H1 (cell line): Measurements from ENCODE around the gene COL4A3. TPM values are rescaled to one million over a fixed set of nuclear protein-coding genes. Genes with fewer than 3 reads are reported as not detected.

Source experiments
- CTCF ChIA-PET: fragments of 300-600 bp; sonication (Branson Sonifier 250); formaldehyde crosslinking; loops from one replicate; lab custom pipeline; 2021; ENCODE audit not compliant: partially characterized antibody; lab: Charles Lee
- POLR2A ChIA-PET: fragments of 300-600 bp; sonication (Branson Sonifier 250); formaldehyde crosslinking; loops from one replicate; lab custom pipeline; 2021; ENCODE audit warnings: inconsistent platforms; ENCODE audit not compliant: partially characterized antibody; lab: Charles Lee
- DNase-seq, 2 experiments: peaks; one replicate each; pipeline versions ENCODE4 v3.0.0 to v3.0.0-alpha.2; 2010 to 2022; ENCODE audit warnings: low spot score in 2 of 2, low read depth in 1 of 2, mixed read lengths in 1 of 2
- FAIRE-seq: peaks from 2 replicates; lab custom pipeline; 2011; peaks lifted over from hg19 to GRCh38; lab: Jason Lieb, UNC
- H2AFZ ChIP-seq: 2 replicates; pipeline ENCODE4 v1.8.1; 2012; ENCODE audit warnings: low read length, inconsistent platforms
- H2AK5ac ChIP-seq: 2 replicates; pipeline ENCODE4 v1.6.1; 2013; ENCODE audit warnings: low read depth, low read length
- H2BK120ac ChIP-seq: replicated peaks from 2 replicates; pipeline ENCODE3; 2013; ENCODE audit warnings: low read depth, low read length, inconsistent platforms
- H2BK12ac ChIP-seq: 2 replicates; pipeline ENCODE4 v1.6.1; 2013; ENCODE audit warnings: low read depth, low read length
- H2BK15ac ChIP-seq: 2 replicates; pipeline ENCODE4 v1.6.1; 2013; ENCODE audit warnings: low read length
- H2BK20ac ChIP-seq: 2 replicates; pipeline ENCODE4 v1.6.1; 2013; ENCODE audit warnings: low read length
- H2BK5ac ChIP-seq: 2 replicates; pipeline ENCODE4 v1.6.1; 2013; ENCODE audit warnings: low read depth, low read length
- H3K14ac ChIP-seq: 2 replicates; pipeline ENCODE4 v1.6.1; 2013; ENCODE audit warnings: inconsistent platforms; ENCODE audit not compliant: insufficient read length
- H3K18ac ChIP-seq: 2 replicates; pipeline ENCODE4 v1.6.1; 2013; ENCODE audit warnings: low read length; ENCODE audit errors: extremely low read depth
- H3K23ac ChIP-seq: 2 replicates; pipeline ENCODE4 v1.6.1; 2013; ENCODE audit warnings: inconsistent platforms; ENCODE audit not compliant: insufficient read length
- H3K23me2 ChIP-seq: 2 replicates; pipeline ENCODE4 v1.6.1; 2013; ENCODE audit warnings: low read depth, low read length
- H3K27ac ChIP-seq: 2 replicates; pipeline ENCODE4 v1.6.1; 2011; ENCODE audit warnings: low read depth, low read length, inconsistent platforms
- H3K27me3 ChIP-seq, 4 experiments: replicated peaks in 1 of 4; 1 replicate in 1 of 4; 2 replicates in 3 of 4; pipeline versions ENCODE4 v1.6.1 to v1.8.1; 2011 to 2013; ENCODE audit warnings: low read length in 3 of 4, mild to moderate bottlenecking in 3 of 4, inconsistent platforms in 2 of 4, mixed read lengths in 2 of 4, moderate library complexity in 1 of 4; ENCODE audit not compliant: control insufficient read depth in 3 of 4, insufficient read depth in 3 of 4; ENCODE audit errors: extremely low read depth in 1 of 4
- H3K36me3 ChIP-seq, 4 experiments: 2 replicates each; pipeline versions ENCODE4 v1.6.1 to v1.8.1; 2011 to 2013; ENCODE audit warnings: mild to moderate bottlenecking in 4 of 4, low read length in 3 of 4, moderate library complexity in 2 of 4, control low read depth in 1 of 4, inconsistent platforms in 1 of 4; ENCODE audit not compliant: insufficient read depth in 4 of 4, control insufficient read depth in 2 of 4
- H3K4ac ChIP-seq: replicated peaks from 2 replicates; pipeline ENCODE3; 2013; ENCODE audit warnings: low read length, low read depth, mixed read lengths, inconsistent platforms; ENCODE audit not compliant: insufficient read length
- H3K4me1 ChIP-seq, 4 experiments: replicated peaks in 1 of 4; 1 replicate in 1 of 4; 2 replicates in 3 of 4; pipeline versions ENCODE4 v1.6.1 to v1.8.1; 2011 to 2013; ENCODE audit warnings: low read length in 3 of 4, inconsistent platforms in 2 of 4, mixed read lengths in 1 of 4; ENCODE audit not compliant: insufficient read depth in 4 of 4, control insufficient read depth in 3 of 4
- H3K4me2 ChIP-seq, 2 experiments: 2 replicates each; pipeline versions ENCODE4 v1.6.1 to v1.8.1; 2011 to 2013; ENCODE audit warnings: low read depth in 2 of 2, low read length in 2 of 2, control low read depth in 1 of 2, inconsistent platforms in 1 of 2, mild to moderate bottlenecking in 1 of 2; ENCODE audit not compliant: insufficient read depth in 1 of 2
- H3K4me3 ChIP-seq, 4 experiments: fragments of 200-600, 300-600 bp in 1 of 4; sonication (generic), shearing (Covaris generic), sonication (Bioruptor Twin) in 1 of 4; 2 replicates each; pipeline versions ENCODE4 v1.5.1 to v1.8.1; 2011 to 2016; ENCODE audit warnings: low read length in 4 of 4, low read depth in 3 of 4, control low read depth in 2 of 4, inconsistent platforms in 2 of 4, mild to moderate bottlenecking in 2 of 4, mixed read lengths in 1 of 4, moderate library complexity in 1 of 4; ENCODE audit not compliant: insufficient read depth in 2 of 4; ENCODE audit errors: extremely low read depth in 1 of 4
- H3K56ac ChIP-seq: replicated peaks from 2 replicates; pipeline ENCODE3; 2013; ENCODE audit warnings: low read depth, mild to moderate bottlenecking, mixed read lengths, low read length, inconsistent platforms; ENCODE audit not compliant: insufficient read length
- H3K79me1 ChIP-seq: 2 replicates; pipeline ENCODE4 v1.6.1; 2013; ENCODE audit warnings: low read depth, low read length, control low read depth
- H3K79me2 ChIP-seq, 2 experiments: 2 replicates each; pipeline versions ENCODE4 v1.6.1 to v1.8.1; 2012 to 2013; ENCODE audit warnings: low read length in 2 of 2, mild to moderate bottlenecking in 2 of 2, inconsistent platforms in 1 of 2; ENCODE audit not compliant: insufficient read depth in 2 of 2, control insufficient read depth in 1 of 2
- H3K9ac ChIP-seq, 4 experiments: replicated peaks in 1 of 4; 1 replicate in 1 of 4; 2 replicates in 3 of 4; pipeline versions ENCODE4 v1.6.1 to v1.8.1; 2011 to 2013; ENCODE audit warnings: low read depth in 3 of 4, low read length in 3 of 4, control low read depth in 2 of 4, mild to moderate bottlenecking in 2 of 4, moderate library complexity in 2 of 4, inconsistent platforms in 1 of 4; ENCODE audit errors: extremely low read depth in 1 of 4
- H3K9me3 ChIP-seq, 2 experiments: 2 replicates each; pipeline versions ENCODE4 v1.6.1 to v1.8.1; 2012 to 2013; ENCODE audit warnings: mild to moderate bottlenecking in 2 of 2, moderate library complexity in 2 of 2, control low read depth in 1 of 2, inconsistent platforms in 1 of 2, low read depth in 1 of 2, low read length in 1 of 2, mixed read lengths in 1 of 2; ENCODE audit not compliant: insufficient read depth in 2 of 2
- H4K20me1 ChIP-seq, 2 experiments: replicated peaks in 1 of 2; 2 replicates each; pipeline versions ENCODE3 to v1.8.1; 2011 to 2013; ENCODE audit warnings: inconsistent platforms in 2 of 2, low read length in 2 of 2, mild to moderate bottlenecking in 1 of 2; ENCODE audit not compliant: insufficient read depth in 2 of 2, control insufficient read depth in 1 of 2
- H4K5ac ChIP-seq: 2 replicates; pipeline ENCODE4 v1.6.1; 2013; ENCODE audit warnings: low read length, low read depth, mixed read lengths, inconsistent platforms; ENCODE audit not compliant: insufficient read length
- H4K8ac ChIP-seq: 2 replicates; pipeline ENCODE4 v1.8.0; 2013; ENCODE audit warnings: mild to moderate bottlenecking, moderate library complexity, low read length, inconsistent platforms; ENCODE audit not compliant: insufficient read depth; ENCODE audit errors: extremely low read depth
- H4K91ac ChIP-seq: replicated peaks from 2 replicates; pipeline ENCODE3; 2013; ENCODE audit warnings: low read length, mixed read lengths, inconsistent platforms; ENCODE audit not compliant: insufficient read length
- BRCA1 ChIP-seq: IDR thresholded peaks from 2 replicates; pipeline ENCODE4 v1.6.1; 2012; ENCODE audit warnings: low read depth, low read length, improper control_type of control experiment
- CBX5 ChIP-seq: fragments of 300-800, 300-1000 bp; sonication (generic); IDR thresholded peaks from 2 replicates; pipeline ENCODE4 v1.7.1; 2016; ENCODE audit warnings: antibody characterized with exemption, low read length, low read depth
- CEBPB ChIP-seq: IDR thresholded peaks from 2 replicates; pipeline ENCODE4 v1.6.1; 2012; ENCODE audit warnings: low read depth, low read length
- CHD1 ChIP-seq: IDR thresholded peaks from 2 replicates; pipeline ENCODE4 v1.6.1; 2012; ENCODE audit warnings: low read depth, low read length, improper control_type of control experiment
- HDAC2 ChIP-seq, 2 experiments: fragments of 300-600 bp in 1 of 2; sonication (generic) in 1 of 2; IDR thresholded peaks; 2 replicates each; pipeline ENCODE4 v1.6.1; 2011 to 2012; ENCODE audit warnings: low read depth in 2 of 2, low read length in 2 of 2, mild to moderate bottlenecking in 2 of 2, moderate library complexity in 2 of 2, borderline replicate concordance in 1 of 2, inconsistent platforms in 1 of 2
- POLR2A ChIP-seq, 2 experiments: IDR thresholded peaks; 1 replicate in 1 of 2; 2 replicates in 1 of 2; pipeline ENCODE4 v1.6.1; 2011; ENCODE audit warnings: low read depth in 2 of 2, low read length in 2 of 2, mild to moderate bottlenecking in 2 of 2; ENCODE audit errors: control extremely low read depth in 1 of 2
- POLR2AphosphoS5 ChIP-seq: IDR thresholded peaks from 2 replicates; pipeline ENCODE4 v1.6.1; 2011; ENCODE audit warnings: low read depth, low read length
- RAD21 ChIP-seq, 2 experiments: IDR thresholded peaks in 1 of 2; conservative IDR thresholded peaks in 1 of 2; 2 replicates each; pipeline ENCODE4 v1.6.1; 2011; ENCODE audit warnings: low read depth in 2 of 2, low read length in 2 of 2, improper control_type of control experiment in 1 of 2, inconsistent platforms in 1 of 2, mild to moderate bottlenecking in 1 of 2, moderate library complexity in 1 of 2
- SP4 ChIP-seq: IDR thresholded peaks from 2 replicates; pipeline ENCODE4 v1.6.1; 2012; ENCODE audit warnings: low read length, inconsistent platforms
- WGBS, 2 experiments: shearing (Covaris generic) in 1 of 2; methylation state at CpG; one replicate each; pipeline versions ENCODE4 v1.1.6 to v1.1.7; 2013 to 2015; ENCODE audit warnings: low lambda C conversion rate in 2 of 2, mixed read lengths in 2 of 2, inconsistent platforms in 1 of 2, low coverage in 1 of 2, missing lambda C conversion rate in 1 of 2; ENCODE audit not compliant: insufficient replicate concordance in 2 of 2, insufficient coverage in 1 of 2, insufficient read length in 1 of 2; ENCODE audit errors: extremely low coverage in 1 of 2, missing lambda C conversion rate in 1 of 2; 5-methylcytosine and 5-hydroxymethylcytosine counted together
- polyA plus RNA-seq, 7 experiments: library from polyadenylated mRNA; depleted of rRNA in 3 of 7; stranded (reverse) in 5 of 7; unstranded in 2 of 7; fragments of >200 nt in 5 of 7; fragments of 200-250 nt in 2 of 7; gene quantifications; 1 replicate in 5 of 7; 2 replicates in 1 of 7; 4 replicates in 1 of 7; pipeline versions ENCODE4 v1.2.1 to v1.2.3, GENCODE V29; 2011 to 2013; ENCODE audit warnings: missing spikeins in 2 of 7, mixed read lengths in 2 of 7
- total RNA-seq: library from RNA; stranded (reverse); fragmentation: NEBNext Ultra II Directional; extraction: Animal tissue kit (Norgen Biotek cat#: 25700); gene quantifications from 2 replicates; pipeline ENCODE4 v1.2.1, GENCODE V29; 2021
- TF ChIP-seq, protein P1 (sequence below): IDR thresholded peaks from 2 replicates; pipeline ENCODE4 v1.6.1; 2012; ENCODE audit warnings: inconsistent platforms

Gene COL4A3
- total and polyA plus RNA-seq, 2 of the 8 experiments (the other 6 are each of a cell fraction or from before 2014, with no cell fraction given), result 0.12 to 0.17 TPM

DNA sequence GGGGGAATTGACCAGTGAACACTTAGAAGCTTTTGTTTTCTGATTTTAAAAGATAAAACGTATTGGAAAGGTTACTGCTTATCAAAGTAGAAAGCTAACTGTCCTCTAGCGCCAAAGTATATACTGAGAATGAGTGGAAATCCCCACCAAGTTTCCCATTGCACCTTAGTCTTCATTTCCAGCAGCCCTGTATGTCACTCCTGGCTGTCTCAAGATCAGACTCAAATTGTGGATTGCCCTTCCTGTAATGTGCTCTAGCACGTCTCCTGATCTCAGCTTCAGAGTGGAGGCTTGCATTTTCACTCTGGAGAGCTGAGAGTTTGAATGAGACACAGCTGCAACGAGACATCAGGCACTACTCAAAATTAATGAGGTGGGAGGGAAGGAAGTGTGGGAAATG is 187.2 kb downstream of the COL4A3 start:
- CTCF ChIA-PET, result interaction anchor here (1.1 to 1.2 kb wide), 2 partner anchors 11 to 13 kb away, joined by 4 read pairs; no protein-coding TSS in a partner anchor
- Histone ChIP-seq H3K4me2 (no peak overlapping the region), H4K91ac (no peak overlapping the region)

More for the DNA sequence above, 187.2 kb downstream of the COL4A3 start:
- H3K4ac ChIP-seq, result no peak overlapping the region
- no peaks in the 10 kb centered on the region for H3K23me2 ChIP-seq
- H3K4me3 ChIP-seq, result no peak overlapping the region
- H3K18ac ChIP-seq, result no peak overlapping the region
- no peaks in the 10 kb centered on the region for H3K27me3 ChIP-seq
- no peak overlapping the region for H3K56ac ChIP-seq
- H4K5ac ChIP-seq, result no peak overlapping the region
- no peak for DNase-seq
- TF ChIP-seq SP4, result no peak
- no peak for TF ChIP-seq CEBPB
- TF ChIP-seq RAD21 (IDR thresholded peaks at IDR 0.05 in 1 of 2, conservative IDR thresholded peaks at IDR 0.05 in 1 of 2; ENCODE audit: low read depth in 2 of 2, low read length in 2 of 2), result no peak
- no peak for TF ChIP-seq POLR2AphosphoS5
- TF ChIP-seq HDAC2 (IDR thresholded peaks at IDR 0.05; ENCODE audit: borderline replicate concordance in 1 of 2, low read depth in 2 of 2, low read length in 2 of 2), result no peak
- TF ChIP-seq CHD1, result no peak
- TF ChIP-seq POLR2A (IDR thresholded peaks at IDR 0.05; ENCODE audit: control extremely low read depth in 1 of 2, low read depth in 2 of 2, low read length in 2 of 2), result no peak
- TF ChIP-seq, protein P1, sequence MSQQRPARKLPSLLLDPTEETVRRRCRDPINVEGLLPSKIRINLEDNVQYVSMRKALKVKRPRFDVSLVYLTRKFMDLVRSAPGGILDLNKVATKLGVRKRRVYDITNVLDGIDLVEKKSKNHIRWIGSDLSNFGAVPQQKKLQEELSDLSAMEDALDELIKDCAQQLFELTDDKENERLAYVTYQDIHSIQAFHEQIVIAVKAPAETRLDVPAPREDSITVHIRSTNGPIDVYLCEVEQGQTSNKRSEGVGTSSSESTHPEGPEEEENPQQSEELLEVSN, result no peak
- TF ChIP-seq CBX5, result no peak
- no peak for TF ChIP-seq BRCA1
- H3K9me3 ChIP-seq, result no peaks in the 10 kb centered on the region
- H3K27ac ChIP-seq, result no peak overlapping the region
- H2BK12ac ChIP-seq, result no peak overlapping the region
- no peaks in the 10 kb centered on the region; a peak in 1 of 7 replicates for H3K4me1 ChIP-seq
- no peaks in the 10 kb centered on the region for H4K20me1 ChIP-seq
- no peak overlapping the region for H3K23ac ChIP-seq
- FAIRE-seq, result no peak
- H2BK120ac ChIP-seq, result no peak overlapping the region
- POLR2A ChIA-PET, result no interaction called here
- no peaks in the 10 kb centered on the region for H3K79me1 ChIP-seq
- 87% methylated on average over 4 of the region's 4 CpGs; no CpG with 5 or more reads in 1 of the 2 experiments for WGBS, 2 experiments
- H3K79me2 ChIP-seq, result no peaks in the 10 kb centered on the region
- peaks cover 5 to 28% (median 10%) of the 10 kb centered on the region in 4 experiments; a peak in 7 of 8 replicates for H3K36me3 ChIP-seq
- no peak overlapping the region for H2BK5ac ChIP-seq
- no peak overlapping the region for H3K14ac ChIP-seq
- H2AK5ac ChIP-seq, result no peak overlapping the region
- no peak overlapping the region for H4K8ac ChIP-seq
- no peak overlapping the region for H2AFZ ChIP-seq
- no peak overlapping the region for H3K9ac ChIP-seq
- H2BK20ac ChIP-seq, result no peak overlapping the region
- no peak overlapping the region for H2BK15ac ChIP-seq
